Pancreas (tissue), 10 donors: Measurements from ENCODE around the gene ALDH1L1. TPM values are rescaled to one million over a fixed set of nuclear protein-coding genes. Genes with fewer than 3 reads are reported as not detected.
A peak's percentile ranks its signal among the peaks of the same experiment; 100 is the strongest.

Experiments used
- ATAC-seq, 4 donors: fragments of 200-7000 bp; cut with Tn5 transposase; one replicate each; pipeline versions ENCODE4 v1.8.0 to v1.9.1; 2020; ENCODE audit warnings: mild to moderate bottlenecking in 4 of 4, moderate library complexity in 4 of 4
- DNase-seq, 6 donors: peaks; one replicate each; pipeline ENCODE4 v3.0.0-alpha.2; 2020
- FAIRE-seq: peaks from 2 replicates; lab custom pipeline; 2012; peaks lifted over from hg19 to GRCh38; lab: Jason Lieb, UNC
- H3K27ac ChIP-seq, 4 donors: fragments of 200-600 bp; sonication (generic); 1 replicate in 3 of 4; 2 replicates in 1 of 4; pipeline versions ENCODE4 v1.5.0 to v1.8.0; 2020
- H3K27me3 ChIP-seq, 4 donors: fragments of 200-600 bp; one replicate each; pipeline ENCODE4 v1.8.0; 2021
- H3K36me3 ChIP-seq, 3 donors: fragments of 200-600 bp; sonication (generic) in 1 of 3; one replicate each; pipeline versions ENCODE4 v1.5.0 to v1.8.0; 2020 to 2021
- H3K4me1 ChIP-seq, 3 donors: fragments of 200-600 bp; one replicate each; pipeline ENCODE4 v1.8.0; 2021
- H3K4me3 ChIP-seq, 4 donors: fragments of 200-600 bp; sonication (generic) in 2 of 4; one replicate each; pipeline versions ENCODE4 v1.5.0 to v1.8.0; 2020 to 2021
- H3K9me3 ChIP-seq, 4 donors: fragments of 200-600 bp; one replicate each; pipeline ENCODE4 v1.8.0; 2021
- CTCF ChIP-seq, 4 donors: fragments of 200-600 bp; sonication (generic) in 3 of 4; IDR thresholded peaks; one replicate each; pipeline versions ENCODE4 v1.5.0 to v1.8.0; 2021; ENCODE audit warnings: antibody characterized with exemption in 4 of 4
- WGBS, 2 donors: extraction: QIAGEN DNeasy Blood & Tissue Kit; methylation state at CpG; one replicate each; pipeline ENCODE4 v1.1.7; 2013; 5-methylcytosine and 5-hydroxymethylcytosine counted together
- intact Hi-C, 3 donors: fragments of 100-400 bp; cut with DNase I; formaldehyde crosslinking; loops; one replicate each; pipeline versions ENCODE4 v1.11.1 to v1.14.2; 2022
- polyA plus RNA-seq, 2 donors: library from polyadenylated mRNA; stranded (reverse); fragments of 200-250 nt; gene quantifications; one replicate each; pipeline ENCODE4 v1.2.3, GENCODE V29; 2013
- total RNA-seq, 6 donors: library from RNA; stranded (reverse); fragmentation: NEBNext Ultra II Directional in 4 of 6; extraction: Animal tissue kit (Norgen Biotek cat#: 25700) in 4 of 6; gene quantifications; one replicate each; pipeline versions ENCODE4 v1.2.1 to v1.2.4, GENCODE V29; 2021 to 2023
- donor health status: healthy with polysubstance abuse.
- donor health status: DM: no; HTN: no; CAD: no; lungs with moderate emphysema.
- donor health status: DM: no; HTN: no; CAD: no.
- donor health status: control.
- donor health status: control.
- donor health status: Bipolar disorder and iron deficiency.
- donor health status: DM: yes; HTN: yes; CAD: no.
- donor health status: DM: no; HTN: no; CAD: no.
- donor health status: DM: no; HTN: no; CAD: no.
- donor health status: DM: yes; HTN: yes; CAD: no.

The ALDH1L1 gene
- total and polyA plus RNA-seq, 8 donors, result 15.4 to 46.3 (median 36.9) TPM

GRCh38 chr3:126065876-126066275, 114.5 kb downstream of the ALDH1L1 start:
- Histone ChIP-seq H3K27me3 (no peaks in the 10 kb centered on the region), H3K9me3 (no peaks in the 10 kb centered on the region), H3K36me3 (no peaks in the 10 kb centered on the region), H3K4me1 (no peaks in the 10 kb centered on the region), H3K4me3 (no peak overlapping the region), H3K27ac (no peak overlapping the region)
- WGBS, 2 donors, result 91 to 93% methylated on average over 3 of the region's 3 CpGs
- DNase-seq, result no peak
- no peak for TF ChIP-seq CTCF (IDR thresholded peaks at IDR 0.05)
- no peak for ATAC-seq
- FAIRE-seq, result no peak
- intact Hi-C loops, result no loop called here

GRCh38 chr3:126064627-126065258, 115.6 kb downstream of the ALDH1L1 start:
- no peak for TF ChIP-seq CTCF (IDR thresholded peaks at IDR 0.05)
- 72 to 92% methylated on average over 10 of the region's 10 CpGs for WGBS, 2 donors
- Histone ChIP-seq H3K27ac (no peak overlapping the region), H3K36me3 (no peaks in the 10 kb centered on the region), H3K27me3 (no peaks in the 10 kb centered on the region), H3K9me3 (no peaks in the 10 kb centered on the region), H3K4me1 (no peaks in the 10 kb centered on the region), H3K4me3 (no peak overlapping the region)
- peak in 1 of 4 donors; percentile 37 for ATAC-seq
- DNase-seq, result no peak
- FAIRE-seq, result no peak
- intact Hi-C loops, result no loop called here

DNA sequence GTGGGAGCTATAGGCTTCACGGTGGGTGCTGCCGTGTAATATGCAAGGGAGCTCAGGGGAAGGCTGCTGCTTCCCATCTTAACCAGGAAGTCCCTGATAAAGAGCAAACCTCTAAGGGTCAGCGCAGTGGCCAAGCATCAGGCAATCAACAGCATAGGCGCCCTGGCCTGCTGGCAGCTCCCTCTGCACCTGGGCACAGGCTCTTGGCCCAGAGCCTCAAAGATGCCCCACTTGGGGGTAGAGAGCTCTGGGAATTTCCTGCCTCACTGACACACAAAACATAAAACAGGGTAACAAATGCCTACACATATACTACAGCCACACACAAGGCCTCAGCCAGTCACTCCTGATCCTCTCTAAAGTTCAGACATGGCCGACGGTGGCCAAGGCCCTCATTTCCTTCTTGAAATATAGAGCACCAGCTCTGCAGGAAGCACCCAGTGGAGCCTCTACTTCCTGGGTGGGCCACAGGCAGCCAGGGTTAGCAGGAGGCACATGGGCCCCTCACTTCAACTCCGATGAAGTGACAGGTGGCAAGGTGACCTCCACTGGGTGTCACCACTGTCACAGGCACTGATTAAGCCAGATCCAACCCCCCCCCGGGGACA, 116.9 kb downstream of the ALDH1L1 start:
- H3K36me3 ChIP-seq, result no peaks in the 10 kb centered on the region
- ATAC-seq (no peak), FAIRE-seq (no peak), DNase-seq (no peak)
- no peak for TF ChIP-seq CTCF (IDR thresholded peaks at IDR 0.05)
- no peak overlapping the region for H3K4me3 ChIP-seq
- intact Hi-C loops, result no loop called here
- no peak overlapping the region for H3K27ac ChIP-seq
- no peaks in the 10 kb centered on the region for H3K9me3 ChIP-seq
- no peaks in the 10 kb centered on the region for H3K27me3 ChIP-seq
- H3K4me1 ChIP-seq, result no peaks in the 10 kb centered on the region
- WGBS, 2 donors, result 86 to 87% methylated on average over 8 of the region's 8 CpGs

GRCh38 chr3:126061301-126062032, 118.9 kb downstream of the ALDH1L1 start:
- no peak for ATAC-seq
- Histone ChIP-seq H3K27ac (no peak overlapping the region), H3K4me1 (no peaks in the 10 kb centered on the region), H3K9me3 (no peaks in the 10 kb centered on the region), H3K4me3 (no peak overlapping the region), H3K36me3 (no peaks in the 10 kb centered on the region), H3K27me3 (no peaks in the 10 kb centered on the region)
- intact Hi-C loops, result no loop called here
- 78 to 88% methylated on average over 8 of the region's 8 CpGs for WGBS, 2 donors
- DNase-seq, result no peak
- FAIRE-seq, result no peak
- TF ChIP-seq CTCF (IDR thresholded peaks at IDR 0.05), result no peak
